Panc1 (cell line): ENCODE measurements around the gene CLHC1. TPM values are rescaled to one million over a fixed set of nuclear protein-coding genes. Genes with fewer than 3 reads are reported as not detected.

Experiments used
- ATAC-seq: fragments of 200-7000 bp; cut with Tn5 transposase; 2 replicates; pipeline ENCODE4 v1.9.1; 2020; ENCODE audit warnings: mild to moderate bottlenecking, moderate library complexity
- BruUV-seq: library from RNA; stranded (reverse); fragments of 400-500 nt; replicated peaks from 2 replicates; lab custom pipeline; 2021; lab: Mats Ljungman, UMichigan
- CTCF ChIA-PET: fragments of 300-600 bp; sonication (Branson Sonifier 250); formaldehyde crosslinking; loops from one replicate; lab custom pipeline; 2022; ENCODE audit warnings: antibody characterized with exemption; lab: Charles Lee
- POLR2A ChIA-PET: fragments of 300-600 bp; sonication (Branson Sonifier 250); formaldehyde crosslinking; loops from one replicate; lab custom pipeline; 2022; ENCODE audit warnings: antibody characterized with exemption; lab: Charles Lee
- DNase-seq: peaks from one replicate; pipeline ENCODE4 v3.0.0-alpha.2; 2010; ENCODE audit warnings: low read depth, low spot score
- H3K27ac ChIP-seq: 2 replicates; pipeline ENCODE4 v1.5.1; 2011; ENCODE audit warnings: mild to moderate bottlenecking, low read length, inconsistent platforms
- H3K27me3 ChIP-seq: fragments of 200-500 bp; sonication (Bioruptor generic); 2 replicates; pipeline ENCODE4 v1.6.0; 2014; ENCODE audit warnings: low read length, inconsistent platforms; ENCODE audit not compliant: control insufficient read depth, insufficient read depth
- H3K36me3 ChIP-seq: fragments of 200-500 bp; sonication (Bioruptor generic); 2 replicates; pipeline ENCODE4 v1.5.1; 2014; ENCODE audit warnings: inconsistent platforms, mild to moderate bottlenecking, low read length, moderate library complexity; ENCODE audit not compliant: control insufficient read depth, insufficient read depth
- H3K4me1 ChIP-seq: 2 replicates; pipeline ENCODE4 v1.5.1; 2011; ENCODE audit warnings: inconsistent platforms, mild to moderate bottlenecking, low read length, moderate library complexity; ENCODE audit not compliant: control insufficient read depth, insufficient read depth
- H3K4me3 ChIP-seq, 2 experiments: 2 replicates each; pipeline ENCODE4 v1.5.1; 2011 to 2012; ENCODE audit warnings: low read depth in 2 of 2, low read length in 2 of 2, mild to moderate bottlenecking in 2 of 2, inconsistent platforms in 1 of 2, moderate library complexity in 1 of 2
- H3K9me3 ChIP-seq: fragments of 200-500 bp; sonication (Bioruptor generic); 2 replicates; pipeline ENCODE4 v1.5.1; 2014; ENCODE audit warnings: low read depth, mild to moderate bottlenecking, inconsistent platforms, low read length, moderate library complexity; ENCODE audit not compliant: control insufficient read depth, insufficient read depth
- CTCF ChIP-seq: fragments of 450-650 bp; IDR thresholded peaks from 2 replicates; pipeline ENCODE4 v1.5.1; 2017; ENCODE audit warnings: mild to moderate bottlenecking
- POLR2AphosphoS5 ChIP-seq: IDR thresholded peaks from 2 replicates; pipeline ENCODE4 v1.6.1; 2012; ENCODE audit warnings: mild to moderate bottlenecking, low read depth, low read length, moderate library complexity
- SIN3A ChIP-seq: IDR thresholded peaks from 2 replicates; pipeline ENCODE4 v1.6.1; 2012; ENCODE audit warnings: low read depth, mild to moderate bottlenecking, low read length, moderate library complexity, borderline replicate concordance; ENCODE audit not compliant: insufficient read depth
- TCF7L2 ChIP-seq: IDR thresholded peaks from 2 replicates; pipeline ENCODE4 v1.6.1; 2011; ENCODE audit warnings: mild to moderate bottlenecking, low read depth, low read length, inconsistent platforms
- in situ Hi-C: cut with HindIII; loops from 2 replicates; pipeline ENCODE4 v1.10.0; 2016; ENCODE audit warnings: low sequenced_read_pairs, low pct_unique_long_range_greater_than_20kb
- intact Hi-C: fragments of 100-400 bp; cut with micrococcal nuclease; formaldehyde crosslinking; loops from one replicate; pipeline ENCODE4 v1.10.0; 2022; ENCODE audit not compliant: unreplicated experiment
- total RNA-seq: library from RNA; stranded (reverse); gene quantifications from one replicate; pipeline ENCODE4 v1.2.1, GENCODE V29; 2021; ENCODE audit not compliant: unreplicated experiment
- TF ChIP-seq, protein P1 (sequence below), 2 experiments: IDR thresholded peaks; 2 replicates each; pipeline ENCODE4 v1.6.1; 2011 to 2012; ENCODE audit warnings: low read depth in 2 of 2, control low read depth in 1 of 2, low read length in 1 of 2, mild to moderate bottlenecking in 1 of 2, moderate library complexity in 1 of 2; ENCODE audit not compliant: insufficient read depth in 1 of 2

Gene CLHC1
- total RNA-seq, 1 experiment from 2014 or later = 3.6 TPM

DNA sequence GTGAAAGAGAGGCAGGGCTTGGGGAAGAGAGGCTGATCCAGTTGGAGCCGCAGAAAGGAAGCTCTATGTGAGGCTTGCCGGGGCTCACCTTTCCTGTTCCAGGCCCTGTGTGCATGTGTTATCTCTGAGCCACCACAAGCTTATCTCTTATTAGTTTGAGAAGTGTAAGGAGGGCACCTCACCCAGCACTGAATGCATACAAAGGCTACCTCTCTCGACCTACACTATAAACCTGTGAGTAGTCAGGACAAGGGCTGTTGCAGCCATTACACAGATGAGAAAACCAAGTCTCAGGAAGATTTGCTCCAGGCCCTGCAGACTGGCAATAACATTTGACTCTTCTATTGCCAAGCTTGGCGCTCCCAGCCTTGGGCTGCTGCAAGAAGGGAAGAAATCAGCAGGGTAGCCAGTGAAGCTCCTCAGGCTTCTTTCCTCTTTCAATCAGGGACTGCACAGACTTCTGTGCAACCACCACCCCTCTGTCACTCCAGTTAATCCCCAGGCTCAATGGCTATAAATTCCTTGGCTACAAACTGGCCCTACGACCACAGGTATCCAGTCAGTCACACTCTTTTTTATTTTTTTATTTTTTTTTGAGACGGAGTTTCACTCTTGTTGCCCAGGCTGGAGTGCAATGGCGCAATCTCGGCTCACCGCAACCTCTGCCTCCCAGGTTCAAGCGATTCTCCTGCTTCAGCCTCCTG is 73.8 kb downstream of the CLHC1 start:
- POLR2A ChIA-PET = no interaction called here
- H3K27me3 ChIP-seq = no peaks in the 10 kb centered on the region
- BruUV-seq = no TSS peak
- in situ Hi-C loops = loop anchor here (25.0 kb wide), 1 partner anchor 121 kb away; no protein-coding TSS in a partner anchor
- H3K27ac ChIP-seq = no peak overlapping the region
- DNase-seq = no peak
- TF ChIP-seq CTCF = no peak
- TF ChIP-seq TCF7L2 = no peak
- no peak for TF ChIP-seq SIN3A
- TF ChIP-seq, protein P1, sequence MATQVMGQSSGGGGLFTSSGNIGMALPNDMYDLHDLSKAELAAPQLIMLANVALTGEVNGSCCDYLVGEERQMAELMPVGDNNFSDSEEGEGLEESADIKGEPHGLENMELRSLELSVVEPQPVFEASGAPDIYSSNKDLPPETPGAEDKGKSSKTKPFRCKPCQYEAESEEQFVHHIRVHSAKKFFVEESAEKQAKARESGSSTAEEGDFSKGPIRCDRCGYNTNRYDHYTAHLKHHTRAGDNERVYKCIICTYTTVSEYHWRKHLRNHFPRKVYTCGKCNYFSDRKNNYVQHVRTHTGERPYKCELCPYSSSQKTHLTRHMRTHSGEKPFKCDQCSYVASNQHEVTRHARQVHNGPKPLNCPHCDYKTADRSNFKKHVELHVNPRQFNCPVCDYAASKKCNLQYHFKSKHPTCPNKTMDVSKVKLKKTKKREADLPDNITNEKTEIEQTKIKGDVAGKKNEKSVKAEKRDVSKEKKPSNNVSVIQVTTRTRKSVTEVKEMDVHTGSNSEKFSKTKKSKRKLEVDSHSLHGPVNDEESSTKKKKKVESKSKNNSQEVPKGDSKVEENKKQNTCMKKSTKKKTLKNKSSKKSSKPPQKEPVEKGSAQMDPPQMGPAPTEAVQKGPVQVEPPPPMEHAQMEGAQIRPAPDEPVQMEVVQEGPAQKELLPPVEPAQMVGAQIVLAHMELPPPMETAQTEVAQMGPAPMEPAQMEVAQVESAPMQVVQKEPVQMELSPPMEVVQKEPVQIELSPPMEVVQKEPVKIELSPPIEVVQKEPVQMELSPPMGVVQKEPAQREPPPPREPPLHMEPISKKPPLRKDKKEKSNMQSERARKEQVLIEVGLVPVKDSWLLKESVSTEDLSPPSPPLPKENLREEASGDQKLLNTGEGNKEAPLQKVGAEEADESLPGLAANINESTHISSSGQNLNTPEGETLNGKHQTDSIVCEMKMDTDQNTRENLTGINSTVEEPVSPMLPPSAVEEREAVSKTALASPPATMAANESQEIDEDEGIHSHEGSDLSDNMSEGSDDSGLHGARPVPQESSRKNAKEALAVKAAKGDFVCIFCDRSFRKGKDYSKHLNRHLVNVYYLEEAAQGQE (IDR thresholded peaks at IDR 0.05; ENCODE audit: insufficient read depth in 1 of 2, low read depth in 2 of 2, low read length in 1 of 2) = no peak
- no peak for TF ChIP-seq POLR2AphosphoS5
- intact Hi-C loops = no loop called here
- H3K36me3 ChIP-seq = no peaks in the 10 kb centered on the region
- CTCF ChIA-PET = no interaction called here
- H3K4me1 ChIP-seq = peaks cover 12% of the 10 kb centered on the region
- no peaks in the 10 kb centered on the region for H3K9me3 ChIP-seq
- no peak for ATAC-seq
- no peak overlapping the region for H3K4me3 ChIP-seq

DNA sequence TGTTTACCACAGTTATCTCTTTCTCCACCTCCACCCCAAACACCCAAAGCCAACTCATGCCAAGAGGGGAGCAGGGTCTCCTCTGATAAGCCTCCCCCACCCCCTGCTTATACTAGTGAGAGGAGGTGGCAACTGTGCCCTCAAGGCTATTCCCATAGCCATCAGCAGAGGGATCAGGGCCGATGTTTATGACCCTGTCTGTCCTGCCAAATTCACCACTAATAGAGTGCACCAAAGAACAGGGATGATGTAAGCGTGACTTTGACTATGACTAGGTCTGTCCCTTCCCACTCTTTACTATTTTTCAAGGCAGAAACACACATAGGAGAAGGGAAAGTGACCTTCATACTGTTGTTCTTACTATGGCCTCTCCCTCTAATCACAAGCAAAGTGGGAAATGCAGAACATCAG is 74.6 kb downstream of the CLHC1 start:
- intact Hi-C loops = no loop called here
- TF ChIP-seq SIN3A = no peak
- no peak for TF ChIP-seq TCF7L2
- no peak for TF ChIP-seq CTCF
- no peak for TF ChIP-seq POLR2AphosphoS5
- TF ChIP-seq, protein P1 (IDR thresholded peaks at IDR 0.05; ENCODE audit: insufficient read depth in 1 of 2, low read depth in 2 of 2, low read length in 1 of 2) = no peak
- Histone ChIP-seq H3K9me3 (no peaks in the 10 kb centered on the region), H3K27me3 (no peaks in the 10 kb centered on the region), H3K4me1 (peaks cover 12% of the 10 kb centered on the region), H3K4me3 (no peak overlapping the region), H3K27ac (peak overlapping the region; percentile 32; the same call in 1 of the 2 replicates), H3K36me3 (no peaks in the 10 kb centered on the region)
- in situ Hi-C loops = loop anchor here (25.0 kb wide), 1 partner anchor 120 kb away; no protein-coding TSS in a partner anchor
- DNase-seq = no peak
- ChIA-PET POLR2A (no interaction called here), CTCF (no interaction called here)
- peak; percentile 45; the same call in 1 of the 2 replicates for ATAC-seq
- no TSS peak for BruUV-seq
